CD4-positive, alpha-beta T cell treated with Interleukin-2 at 100 ng/mL for 4 hours (primary cell): ENCODE measurements around the gene RCAN2.

Experiments used
- DNase-seq: peaks from one replicate; pipeline ENCODE4 v3.0.0-alpha.2; 2020; ENCODE audit warnings: low spot score

RCAN2 gene

GRCh38 chr6:46491201-46491627 is at the start of gene RCAN2:
Gene RCAN2, minus strand, starts transcription at chr6:46491449.
- no peak for DNase-seq

- no peak for DNase-seq
Measured at GRCh38 chr6:46539866-46540265, 48.6 kb upstream of the RCAN2 start.

- no peak for DNase-seq
Measured at GRCh38 chr6:46538800-46539480, 47.7 kb upstream of the RCAN2 start.

GRCh38 chr6:46530896-46531295 is 39.6 kb upstream of the RCAN2 start:
- DNase-seq = no peak

- no peak for DNase-seq
Measured at GRCh38 chr6:46528961-46529750, 37.9 kb upstream of the RCAN2 start.

GRCh38 chr6:46526607-46527006 is 35.4 kb upstream of the RCAN2 start:
- no peak for DNase-seq

- no peak for DNase-seq
Measured at GRCh38 chr6:46525583-46525982, 34.3 kb upstream of the RCAN2 start.

- DNase-seq = no peak
Measured at GRCh38 chr6:46521464-46521971, 30.3 kb upstream of the RCAN2 start.

- DNase-seq = no peak
Measured at GRCh38 chr6:46517202-46517601, 26.0 kb upstream of the RCAN2 start.

GRCh38 chr6:46513533-46513932 is 22.3 kb upstream of the RCAN2 start:
- DNase-seq = no peak

- no peak for DNase-seq
Measured at GRCh38 chr6:46511320-46511719, 20.1 kb upstream of the RCAN2 start.

- no peak for DNase-seq
Measured at GRCh38 chr6:46510651-46511050, 19.4 kb upstream of the RCAN2 start.

GRCh38 chr6:46509981-46510510 is 18.8 kb upstream of the RCAN2 start:
- DNase-seq = no peak

- no peak for DNase-seq
Measured at GRCh38 chr6:46509063-46509462, 17.8 kb upstream of the RCAN2 start.

GRCh38 chr6:46507426-46507825 is 16.2 kb upstream of the RCAN2 start:
- no peak for DNase-seq

GRCh38 chr6:46505693-46506512 is 14.7 kb upstream of the RCAN2 start:
- DNase-seq = no peak

- no peak for DNase-seq
Measured at GRCh38 chr6:46504242-46504641, 13.0 kb upstream of the RCAN2 start.

GRCh38 chr6:46502486-46503119 is 11.4 kb upstream of the RCAN2 start:
- DNase-seq = no peak

GRCh38 chr6:46501136-46502089 is 10.2 kb upstream of the RCAN2 start:
- DNase-seq = no peak

GRCh38 chr6:46500382-46500781 is 9.1 kb upstream of the RCAN2 start:
- DNase-seq = no peak
